ENCODE measurements around the gene CDK18.

CDK18 gene

DNA sequence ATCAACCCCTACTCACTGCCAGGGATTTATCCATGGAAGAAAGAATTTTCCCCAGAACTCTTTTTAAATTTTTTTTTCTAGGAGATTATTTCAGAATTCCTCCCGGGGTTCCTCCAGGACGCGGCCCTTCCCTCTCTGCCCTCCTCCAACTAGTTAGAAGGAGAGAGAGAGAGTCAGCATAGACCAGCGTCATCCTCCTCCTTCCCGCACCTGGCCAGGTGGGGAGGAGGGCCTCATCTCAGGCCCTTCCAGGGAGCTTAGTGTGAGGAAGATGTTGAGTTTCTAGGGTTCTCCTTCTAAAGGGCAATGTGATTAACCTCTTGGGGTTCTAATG is 63.6 kb downstream of the CDK18 start:
- no peak for DNase-seq (ENCODE audit: low read depth in 2 of 2, low spot score in 1 of 2)

DNA sequence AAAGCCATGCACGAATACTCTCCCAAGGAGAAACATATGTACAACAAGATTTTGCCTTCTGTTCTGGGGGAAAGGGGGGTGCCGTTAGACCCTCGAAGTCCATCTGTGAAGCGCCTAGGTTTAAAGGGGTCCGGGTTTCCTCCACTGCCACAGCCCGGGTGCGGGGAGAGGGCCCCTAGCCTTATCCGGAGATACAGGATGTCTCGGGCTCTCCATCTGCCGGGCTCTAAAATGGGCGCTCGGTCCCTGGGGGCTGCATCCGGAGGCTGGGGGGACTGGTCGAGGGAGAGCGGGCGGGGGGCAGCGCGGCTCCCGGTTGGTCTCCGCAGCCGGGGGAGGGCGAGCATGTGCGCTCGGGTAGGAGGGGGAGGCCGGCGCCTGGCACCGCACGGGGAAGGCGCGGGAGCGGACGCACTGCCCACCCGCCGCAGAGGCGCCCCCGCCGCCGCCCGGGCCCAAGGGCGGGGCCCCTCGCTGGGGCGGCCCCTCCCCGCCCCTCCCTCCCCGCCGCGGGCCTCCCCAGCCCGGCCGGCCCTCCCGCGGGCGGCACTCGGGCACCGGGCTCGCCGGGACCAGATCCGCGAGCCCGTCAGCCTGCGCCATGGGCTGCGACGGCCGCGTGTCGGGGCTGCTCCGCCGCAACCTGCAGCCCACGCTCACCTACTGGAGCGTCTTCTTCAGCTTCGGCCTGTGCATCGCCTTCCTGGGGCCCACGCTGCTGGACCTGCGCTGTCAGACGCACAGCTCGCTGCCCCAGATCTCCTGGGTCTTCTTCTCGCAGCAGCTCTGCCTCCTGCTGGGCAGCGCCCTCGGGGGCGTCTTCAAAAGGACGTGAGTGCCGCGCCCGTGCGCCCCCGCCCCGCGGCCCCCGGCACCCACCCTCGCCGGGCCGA is 64.2 kb downstream of the CDK18 start:
- no peak for DNase-seq (ENCODE audit: low read depth in 2 of 2, low spot score in 1 of 2)

DNA sequence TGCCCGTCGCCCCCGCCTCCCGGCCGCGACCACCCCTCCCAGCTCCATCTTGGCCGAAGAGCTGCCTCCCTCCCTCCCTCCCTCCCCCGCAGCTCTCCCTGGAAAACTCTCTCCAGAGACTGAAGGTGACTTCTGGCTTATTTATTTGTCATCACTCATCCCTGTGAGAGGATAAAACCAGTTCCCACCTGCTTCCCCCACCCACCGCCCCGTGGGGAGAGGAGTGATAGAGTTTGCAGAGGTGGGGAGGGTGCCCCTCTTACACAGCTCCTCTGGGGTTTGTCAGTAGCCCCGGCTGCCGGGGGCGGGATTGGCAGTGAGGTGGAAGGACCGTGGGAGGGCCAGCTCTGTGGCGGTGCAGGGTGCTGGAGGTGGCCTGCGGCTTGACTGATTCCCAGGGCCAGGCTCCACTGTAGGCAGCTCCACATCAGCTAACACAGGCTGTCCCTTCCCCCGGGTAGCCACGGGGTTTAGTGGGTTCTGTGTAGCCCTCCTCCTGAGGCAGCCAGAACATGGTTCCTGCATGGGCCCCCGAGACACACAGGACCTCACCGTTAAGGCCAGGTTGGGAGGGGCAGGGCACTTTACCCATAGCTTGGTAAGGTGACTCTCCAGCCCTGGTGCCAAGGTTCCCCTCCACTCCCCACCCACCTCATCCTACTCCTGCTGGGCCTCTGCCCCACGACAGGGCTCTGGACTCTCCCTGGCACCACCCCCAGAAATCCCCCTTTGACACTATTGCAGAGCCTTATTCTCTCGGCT is 65.1 kb downstream of the CDK18 start:
- DNase-seq (ENCODE audit: low read depth in 2 of 2, low spot score in 1 of 2), result no peak

DNA sequence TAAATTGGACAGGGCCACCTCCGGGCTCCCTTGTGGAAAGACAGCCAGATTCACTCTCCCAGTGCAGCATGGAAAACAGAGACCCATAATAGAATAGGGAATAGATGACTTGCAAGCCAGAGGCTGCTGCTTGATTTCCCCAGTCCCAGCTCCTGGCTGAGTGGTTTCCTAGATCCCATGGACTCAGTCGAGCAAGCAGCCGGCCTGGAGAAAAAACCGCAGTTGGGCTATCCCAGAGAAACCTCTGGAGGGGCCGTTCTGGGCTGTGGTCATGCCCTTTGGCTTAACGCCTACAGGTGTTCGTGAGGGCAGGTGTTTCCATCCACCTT is 65.7 kb downstream of the CDK18 start:
- no peak for DNase-seq (ENCODE audit: low read depth in 2 of 2, low spot score in 1 of 2)

DNA sequence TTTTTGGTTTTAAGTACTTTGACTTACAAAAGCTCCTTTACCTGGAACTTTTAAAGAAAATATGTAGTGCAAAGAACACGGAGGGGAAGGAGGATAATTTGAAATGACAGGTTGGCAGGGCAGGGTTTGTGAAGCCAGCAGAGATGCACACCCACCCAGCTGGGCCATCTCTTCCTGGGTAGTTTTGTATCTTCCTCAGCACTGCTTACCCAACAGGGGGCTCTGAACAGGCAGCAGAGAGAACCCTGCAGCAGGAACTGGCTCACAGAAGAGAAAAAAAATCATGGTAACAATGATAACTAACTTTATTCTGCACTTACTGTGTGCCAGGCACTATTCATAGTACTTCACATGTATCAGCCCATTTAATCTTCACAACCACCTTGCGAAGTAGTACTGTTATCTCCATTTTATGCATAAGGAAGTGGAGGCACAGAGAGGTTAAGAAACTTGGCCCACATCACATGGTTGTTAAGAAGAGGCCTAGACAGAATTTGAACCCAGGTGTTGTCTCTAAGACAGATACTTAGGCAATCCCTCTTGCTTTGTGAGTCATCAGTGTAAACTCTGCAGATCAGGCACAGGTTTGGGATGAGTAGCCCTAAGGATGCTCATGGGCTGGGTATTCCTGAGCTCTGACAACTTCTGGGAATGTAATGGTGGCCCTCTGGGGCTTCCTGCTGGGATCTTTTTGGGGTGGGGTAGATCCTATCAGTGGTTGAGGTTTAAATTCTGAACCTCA is 66.5 kb downstream of the CDK18 start:
- no peak for DNase-seq (ENCODE audit: low read depth in 2 of 2, low spot score in 1 of 2)

DNA sequence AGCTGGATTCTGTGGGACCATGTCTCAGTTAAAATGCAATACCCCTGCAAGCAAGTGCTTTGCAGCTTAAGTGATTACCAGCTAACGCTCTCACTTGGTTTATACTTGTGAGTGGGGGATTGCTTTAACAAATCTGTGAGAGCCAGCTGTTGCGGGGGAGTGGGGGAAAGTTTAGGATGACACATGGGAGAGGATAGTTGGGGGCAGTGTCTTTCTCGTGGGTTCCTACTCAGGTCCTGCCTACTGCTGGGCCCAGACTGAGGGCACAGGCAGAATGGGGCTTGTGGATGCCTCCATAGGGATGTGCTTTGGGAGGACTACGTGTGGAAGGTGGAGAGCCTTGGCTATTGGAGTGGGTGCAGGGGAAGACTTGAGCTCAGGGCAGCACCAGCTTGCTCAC is 67.3 kb downstream of the CDK18 start:
- no peak for DNase-seq (ENCODE audit: low read depth in 2 of 2, low spot score in 1 of 2)

DNA sequence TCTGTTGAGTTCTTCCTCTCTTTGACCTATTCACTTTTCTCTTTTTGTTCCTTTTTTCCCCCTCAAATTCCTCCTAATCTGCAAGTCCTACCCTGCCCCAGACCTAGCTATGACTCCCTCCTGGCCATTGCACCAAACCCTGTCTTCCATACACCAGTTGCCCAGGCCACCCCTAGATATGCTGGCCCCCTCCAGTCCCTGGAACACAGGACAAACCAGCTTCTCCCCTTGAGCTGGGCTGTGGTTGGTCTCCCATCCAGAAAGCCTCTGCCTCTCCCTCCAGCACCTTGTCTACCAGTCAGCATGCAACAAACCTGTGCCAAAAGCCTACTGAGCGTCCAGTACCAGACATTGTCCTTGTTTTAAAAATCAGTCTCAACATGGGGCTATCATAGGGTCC is 68.0 kb downstream of the CDK18 start:
- no peak for DNase-seq (ENCODE audit: low read depth in 2 of 2, low spot score in 1 of 2)

DNA sequence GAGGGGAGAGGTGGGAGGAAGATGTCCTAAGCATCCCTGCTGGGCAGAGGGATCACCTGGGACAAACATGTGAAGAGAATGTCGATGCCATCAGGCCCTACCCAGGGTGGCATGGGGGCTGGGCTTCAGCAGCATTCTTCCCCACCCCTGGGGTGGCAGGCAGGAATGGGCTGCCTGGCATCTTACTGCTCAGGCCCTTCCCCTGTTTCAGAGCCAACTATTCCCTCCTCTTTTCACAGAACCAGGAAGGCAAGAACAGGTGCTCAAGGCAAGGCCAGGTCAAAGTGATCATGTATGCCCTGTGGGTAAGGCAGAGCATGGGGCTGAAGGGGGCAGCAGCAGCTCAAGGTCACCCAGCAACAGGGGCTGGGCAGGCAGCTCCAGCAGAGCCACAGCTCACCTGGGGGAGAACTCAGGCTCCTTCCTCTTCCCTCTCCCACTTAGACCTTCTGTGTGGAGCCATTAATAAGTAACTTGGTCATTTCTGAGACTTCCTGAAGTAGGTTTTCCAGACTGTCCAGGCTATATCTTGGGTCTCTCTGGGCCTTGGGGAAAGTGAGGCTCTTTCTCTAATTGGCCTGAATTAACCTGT is 70.9 kb downstream of the CDK18 start:
- no peak for DNase-seq (ENCODE audit: low read depth in 2 of 2, low spot score in 1 of 2)

DNA sequence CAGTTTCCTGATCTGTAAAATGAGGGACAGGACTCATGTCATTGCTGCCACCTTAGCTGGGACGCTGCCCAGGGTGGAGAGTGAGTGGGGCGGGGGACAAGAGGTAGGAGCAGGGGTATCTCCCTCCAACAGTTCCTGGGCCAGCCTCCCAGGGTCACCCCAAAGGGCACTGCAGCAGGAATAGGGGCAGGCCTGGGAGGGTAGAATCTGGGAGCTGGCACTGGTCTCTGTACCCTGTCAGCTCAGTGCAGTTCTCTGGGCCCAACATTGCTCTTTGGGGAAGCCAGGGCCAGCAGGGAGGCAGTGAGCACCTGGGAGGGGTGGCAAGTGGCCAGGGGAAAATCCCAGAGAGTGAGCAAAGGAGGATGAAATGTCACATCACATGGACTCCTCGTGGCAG is 71.5 kb downstream of the CDK18 start:
- DNase-seq (ENCODE audit: low read depth in 2 of 2, low spot score in 1 of 2), result no peak

DNA sequence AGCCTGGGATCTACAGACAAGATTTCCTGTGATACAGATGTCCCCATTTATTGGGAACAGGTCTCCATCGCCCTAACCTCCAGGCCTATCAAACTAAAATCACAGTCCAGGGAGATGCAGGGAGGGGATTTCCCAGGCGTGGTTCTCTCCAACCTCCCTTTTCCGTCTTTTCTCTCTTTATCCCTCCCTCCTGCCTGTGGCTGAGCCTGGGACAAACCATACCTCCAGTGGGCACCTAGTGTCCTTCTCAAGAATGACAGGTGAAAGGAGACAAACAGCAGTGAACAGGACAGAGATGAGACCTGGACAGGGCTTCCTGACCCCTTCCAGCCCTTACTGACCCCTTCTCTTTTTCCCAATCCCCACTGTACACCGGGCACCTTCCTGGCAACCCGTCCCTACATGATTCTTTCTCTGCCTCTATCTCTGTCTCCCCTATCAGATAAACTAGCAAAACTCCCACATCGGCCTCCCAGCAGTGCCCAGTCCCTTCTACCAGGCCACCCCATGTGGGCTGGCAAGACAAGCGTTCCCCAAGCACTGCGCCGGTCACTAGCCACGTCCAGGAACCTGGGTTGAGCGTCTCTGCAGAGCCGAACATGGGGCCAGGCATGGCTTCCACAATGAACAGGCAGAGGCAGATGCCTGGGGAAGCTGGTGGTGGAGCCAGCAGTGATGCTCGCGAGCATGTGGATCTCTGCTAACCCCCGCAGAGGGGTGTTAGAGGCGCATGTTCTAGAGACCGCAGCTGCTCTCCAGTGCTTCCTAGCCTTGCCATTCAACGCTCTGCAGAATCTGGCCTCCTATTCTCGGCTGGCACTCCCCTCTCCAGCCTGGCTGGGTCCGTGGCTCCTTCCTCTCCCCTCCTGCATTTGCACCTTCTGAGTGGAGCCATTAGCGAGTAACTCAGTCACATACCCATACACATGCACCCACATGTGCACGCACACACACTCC is 72.6 kb downstream of the CDK18 start:
- no peak for DNase-seq (ENCODE audit: low read depth in 2 of 2, low spot score in 1 of 2)

DNA sequence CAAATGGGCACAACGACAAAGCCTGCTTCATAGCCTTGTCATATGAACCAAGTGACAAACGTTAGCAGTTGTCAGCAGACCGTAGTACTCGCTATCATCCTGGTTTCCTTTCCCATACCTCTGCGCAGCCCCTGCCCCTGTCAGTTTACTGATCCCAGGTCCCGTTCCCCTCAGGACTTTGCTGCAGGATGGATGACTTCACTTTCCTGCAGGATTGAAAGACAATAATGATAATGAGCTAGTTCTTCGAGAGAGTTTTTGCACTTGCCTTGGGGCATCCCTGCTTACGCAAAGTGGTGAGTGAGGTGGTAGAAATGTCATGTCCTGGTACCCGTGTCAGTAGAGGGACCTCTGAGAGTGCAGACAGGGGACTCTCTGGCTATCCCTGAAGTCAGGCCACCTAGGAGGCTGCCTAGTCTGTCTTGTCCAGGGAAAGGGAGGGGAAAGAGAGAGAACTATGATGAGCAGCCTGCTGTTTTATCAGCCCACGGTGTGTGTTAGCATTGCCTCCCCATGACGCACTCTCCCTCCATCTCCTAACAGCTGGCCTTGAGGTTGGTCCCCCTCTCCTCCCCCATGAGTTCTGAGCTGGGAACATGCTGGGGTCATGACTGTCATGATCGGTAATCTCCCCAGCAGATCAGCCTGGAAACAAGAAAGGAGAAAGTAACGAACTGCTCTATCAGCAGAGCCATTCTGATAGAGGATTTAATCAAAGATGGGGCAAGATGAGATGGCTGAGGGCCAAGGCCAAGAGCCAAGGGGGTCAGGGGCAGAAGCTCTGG is 73.6 kb downstream of the CDK18 start:
- no peak for DNase-seq (ENCODE audit: low read depth in 2 of 2, low spot score in 1 of 2)

DNA sequence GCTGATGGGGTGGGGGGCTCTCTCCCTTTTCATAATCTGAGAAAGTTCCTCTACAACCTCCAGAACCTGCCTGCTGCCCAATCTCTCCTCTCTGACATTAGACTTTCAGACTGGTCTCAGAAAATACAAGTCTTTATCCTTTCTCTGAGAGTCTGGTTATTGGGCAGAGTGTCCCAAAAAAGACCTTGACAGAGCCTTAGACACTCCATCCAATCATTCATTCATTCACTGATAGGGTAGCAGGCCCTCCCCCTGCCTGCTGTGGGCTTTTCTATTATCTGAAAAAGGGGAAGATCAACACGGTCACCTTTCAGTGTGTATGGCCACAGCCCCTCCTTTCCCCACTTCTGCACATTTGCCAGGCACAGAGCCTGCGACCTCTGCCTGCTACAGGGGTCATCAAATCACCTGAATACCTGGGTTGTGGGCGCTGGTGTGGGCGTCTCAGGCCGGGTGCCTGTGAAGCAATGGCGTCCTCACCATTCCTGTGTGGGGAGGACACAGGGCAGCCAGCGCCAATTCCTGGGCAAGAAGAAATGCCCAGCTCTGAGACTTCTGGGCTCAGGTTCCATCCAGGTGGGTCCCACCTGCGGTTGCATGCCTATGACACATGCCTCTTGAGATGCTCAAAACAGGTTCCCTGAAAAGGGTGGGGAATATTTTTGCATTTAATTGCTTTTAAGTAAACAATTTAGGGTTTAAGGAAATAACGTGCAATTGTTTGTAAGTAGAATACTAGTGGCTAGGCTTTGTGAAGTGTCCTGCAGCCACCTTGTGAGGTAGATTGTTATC is 74.5 kb downstream of the CDK18 start:
- no peak for DNase-seq (ENCODE audit: low read depth in 2 of 2, low spot score in 1 of 2)

DNA sequence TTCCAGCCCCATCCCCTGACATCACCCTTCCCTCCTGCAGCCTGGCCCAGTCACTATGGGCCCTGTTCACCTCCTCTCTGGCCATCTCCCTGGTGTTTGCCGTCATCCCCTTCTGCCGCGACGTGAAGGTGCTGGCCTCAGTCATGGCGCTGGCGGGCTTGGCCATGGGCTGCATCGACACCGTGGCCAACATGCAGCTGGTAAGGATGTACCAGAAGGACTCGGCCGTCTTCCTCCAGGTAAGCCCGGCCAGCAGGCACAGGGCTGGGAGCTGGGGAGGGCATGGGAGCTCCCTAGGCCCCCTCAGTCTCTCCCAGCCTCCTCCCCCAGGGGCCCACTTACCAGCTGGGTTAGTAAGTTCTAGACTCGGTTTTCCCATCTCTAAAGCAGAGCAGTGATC is 75.2 kb downstream of the CDK18 start:
- no peak for DNase-seq (ENCODE audit: low read depth in 2 of 2, low spot score in 1 of 2)

DNA sequence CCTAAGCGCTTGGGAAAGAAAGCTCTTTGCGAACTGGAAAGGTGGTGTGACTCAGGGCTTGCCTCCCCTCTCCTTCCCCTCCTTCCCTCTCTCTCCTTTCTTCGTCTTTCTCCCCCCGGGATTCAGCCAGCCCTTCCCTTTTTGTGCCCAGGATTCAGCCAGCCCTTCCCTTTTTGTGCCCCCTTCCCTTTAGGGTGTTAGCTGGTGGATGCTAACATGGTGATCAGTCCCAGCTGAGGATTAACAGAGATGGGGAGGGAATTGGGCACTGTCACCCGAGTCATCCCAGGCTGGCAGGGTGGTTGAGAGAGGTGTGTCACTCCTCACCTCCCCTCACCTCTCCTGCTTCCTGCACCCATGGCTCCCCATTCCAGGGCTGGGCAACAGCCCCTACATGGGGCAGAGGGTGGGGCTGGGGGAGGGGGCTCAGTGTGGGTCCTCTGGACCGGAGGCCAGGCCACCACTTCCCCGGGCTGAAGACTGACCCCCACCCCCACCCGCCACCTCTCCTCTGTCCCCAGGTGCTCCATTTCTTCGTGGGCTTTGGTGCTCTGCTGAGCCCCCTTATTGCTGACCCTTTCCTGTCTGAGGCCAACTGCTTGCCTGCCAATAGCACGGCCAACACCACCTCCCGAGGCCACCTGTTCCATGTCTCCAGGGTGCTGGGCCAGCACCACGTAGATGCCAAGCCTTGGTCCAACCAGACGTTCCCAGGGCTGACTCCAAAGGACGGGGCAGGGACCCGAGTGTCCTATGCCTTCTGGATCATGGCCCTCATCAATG is 75.9 kb downstream of the CDK18 start:
- no peak for DNase-seq (ENCODE audit: low read depth in 2 of 2, low spot score in 1 of 2)

DNA sequence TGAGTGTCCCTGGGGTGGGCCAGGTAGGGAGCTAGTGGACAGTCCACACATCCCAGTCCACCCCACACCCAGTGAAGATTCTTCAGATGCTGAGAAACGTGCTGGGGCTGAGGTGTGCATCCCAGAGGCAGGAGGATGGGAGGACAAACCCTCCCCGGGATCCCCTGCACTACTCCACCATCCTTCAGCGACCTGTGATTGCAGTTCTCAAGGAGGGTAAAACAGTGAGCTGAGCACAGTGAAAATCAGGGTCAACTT is 76.4 kb downstream of the CDK18 start:
- no peak for DNase-seq (ENCODE audit: low read depth in 2 of 2, low spot score in 1 of 2)

DNA sequence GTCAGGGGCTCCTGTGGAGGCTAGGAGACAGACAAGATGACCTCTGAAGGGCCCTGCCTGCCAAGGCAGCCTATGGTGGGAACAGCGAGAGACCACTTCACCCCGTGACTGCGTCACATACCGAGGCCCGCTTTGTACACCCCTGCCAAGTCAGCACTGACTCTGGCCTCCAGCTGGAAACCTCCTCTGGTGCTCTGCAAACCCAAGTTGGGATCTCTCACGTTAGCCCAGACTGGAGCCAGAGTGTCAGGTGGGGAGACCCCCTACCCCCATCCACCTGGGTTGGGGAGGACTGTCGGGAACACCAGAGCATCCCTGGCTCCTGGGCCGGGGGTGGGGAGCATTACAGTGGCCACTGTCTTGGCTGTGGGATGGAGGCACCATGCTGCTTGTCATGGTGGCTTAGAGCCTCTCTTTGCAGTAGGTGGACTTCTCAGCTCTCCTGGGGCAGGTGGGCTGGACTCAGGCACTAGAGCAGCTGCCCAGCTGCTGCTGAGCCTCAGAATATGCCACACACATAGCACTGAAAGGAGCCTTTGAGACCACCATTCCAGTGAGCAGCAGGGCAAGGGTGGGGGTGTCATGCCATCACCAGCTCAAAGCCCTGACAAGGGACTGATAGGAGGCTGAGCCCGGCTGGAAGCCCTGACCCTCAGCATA is 77.0 kb downstream of the CDK18 start:
- no peak for DNase-seq (ENCODE audit: low read depth in 2 of 2, low spot score in 1 of 2)

DNA sequence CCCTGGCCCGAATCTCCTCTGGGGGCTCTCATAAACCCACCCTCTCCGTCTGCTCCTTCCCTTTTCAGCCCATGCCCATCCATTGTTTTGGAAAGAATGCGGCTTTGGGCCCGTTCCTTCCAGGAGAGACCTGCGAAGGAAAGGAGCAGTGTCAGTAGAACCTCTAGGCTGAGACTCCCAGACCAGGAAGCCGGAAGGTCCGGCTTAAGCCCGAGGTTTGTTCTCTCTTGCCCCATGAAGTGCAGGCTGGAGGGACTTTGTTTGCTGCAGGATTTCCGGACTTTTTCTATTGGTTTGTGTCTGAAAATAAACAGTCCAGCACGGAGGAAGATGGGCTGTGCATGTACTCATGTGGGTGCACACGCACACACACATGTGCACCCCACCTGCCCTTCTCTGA is 77.6 kb downstream of the CDK18 start:
- no peak for DNase-seq (ENCODE audit: low read depth in 2 of 2, low spot score in 1 of 2)
